Midbrain (tissue), 1 donor: ENCODE results near the gene CPSF4.
"Not testable (repeated sequence)": the region's sequence is repeated elsewhere in the genome, so short reads cannot be mapped to it uniquely, and the experiment has no call there.

Source experiments
- DNase-seq: peaks from one replicate; lab custom pipeline; 2025; lab: John Stamatoyannopoulos, UW

Gene CPSF4

GRCh38 chr7:99408379-99409191 lies 30.2 kb upstream of the CPSF4 start, which contains the start of the genes BUD31 and PDAP1:
Gene BUD31, plus strand, starts transcription at chr7:99408969. Its CDS starts 2,124 bp downstream, at chr7:99411093.
Gene PDAP1, minus strand, starts transcription at chr7:99408597. Its CDS starts 49 bp downstream, at chr7:99408548.
- DNase-seq: peak; percentile 97

- DNase-seq: no peak
Observed at GRCh38 chr7:99409192-99409572, 29.6 kb upstream of the CPSF4 start.

GRCh38 chr7:99409806-99410205 lies 28.9 kb upstream of the CPSF4 start:
- no peak for DNase-seq

GRCh38 chr7:99410635-99411034 lies 28.1 kb upstream of the CPSF4 start:
- DNase-seq: no peak

- peak; percentile 41 for DNase-seq
Observed at GRCh38 chr7:99415513-99416127, 23.1 kb upstream of the CPSF4 start.

GRCh38 chr7:99418260-99418659 lies 20.5 kb upstream of the CPSF4 start:
- no peak for DNase-seq

- no peak for DNase-seq
Observed at GRCh38 chr7:99419323-99420021, 19.3 kb upstream of the CPSF4 start.

GRCh38 chr7:99420213-99420612 lies 18.5 kb upstream of the CPSF4 start:
- DNase-seq: no peak

GRCh38 chr7:99420986-99421385 lies 17.8 kb upstream of the CPSF4 start:
- DNase-seq: no peak

GRCh38 chr7:99422186-99422585 lies 16.6 kb upstream of the CPSF4 start:
- no peak for DNase-seq

- DNase-seq: no peak
Observed at GRCh38 chr7:99422625-99423024, 16.1 kb upstream of the CPSF4 start.

GRCh38 chr7:99424932-99425730 lies 13.6 kb upstream of the CPSF4 start:
- DNase-seq: no peak

GRCh38 chr7:99428972-99429566 lies 9.7 kb upstream of the CPSF4 start:
- no peak for DNase-seq

- DNase-seq: no peak
Observed at GRCh38 chr7:99429756-99430155, 9.0 kb upstream of the CPSF4 start.

- DNase-seq: not testable (repeated sequence)
Observed at GRCh38 chr7:99431756-99432540, 6.8 kb upstream of the CPSF4 start.

GRCh38 chr7:99433158-99433557 lies 5.6 kb upstream of the CPSF4 start:
- DNase-seq: no peak

- no peak for DNase-seq
Observed at GRCh38 chr7:99437946-99438572, 684 bp upstream of the CPSF4 start.

GRCh38 chr7:99440195-99440594 lies 1.5 kb downstream of the CPSF4 start:
- DNase-seq: no peak

GRCh38 chr7:99446096-99446495 lies 7.4 kb downstream of the CPSF4 start:
- no peak for DNase-seq

GRCh38 chr7:99447943-99448342 lies 9.2 kb downstream of the CPSF4 start:
- DNase-seq: no peak
